HG03095 (cell line): ENCODE data around the gene ACSL5.
"Not testable (repeated sequence)": the region's sequence is repeated elsewhere in the genome, so short reads cannot be mapped to it uniquely, and the experiment has no call there.

Source experiments
- ATAC-seq: cut with Tn5 transposase; IDR thresholded peaks from one replicate; pipeline ENCODE4 v1.9.1; 2021; ENCODE audit warnings: moderate library complexity; ENCODE audit not compliant: unreplicated experiment

The ACSL5 gene

GRCh38 chr10:112374724-112375541, 1.0 kb downstream of the ACSL5 start:
- ATAC-seq = peak; percentile 44

- peak; percentile 84 for ATAC-seq
These were observed 1.9 kb downstream of the ACSL5 start for GRCh38 chr10:112375721-112376395.

GRCh38 chr10:112376396-112376790, 2.5 kb downstream of the ACSL5 start:
- peak; percentile 27 for ATAC-seq

- not testable (repeated sequence) for ATAC-seq
These were observed 3.2 kb downstream of the ACSL5 start for GRCh38 chr10:112377116-112377515.

- no peak for ATAC-seq
These were observed 5.8 kb downstream of the ACSL5 start for GRCh38 chr10:112379635-112380296.

GRCh38 chr10:112382515-112383235, 8.8 kb downstream of the ACSL5 start:
- ATAC-seq = no peak

- ATAC-seq = no peak
These were observed 9.4 kb downstream of the ACSL5 start for GRCh38 chr10:112383325-112383724.

GRCh38 chr10:112384141-112384540, 10.2 kb downstream of the ACSL5 start:
- no peak for ATAC-seq

GRCh38 chr10:112385201-112385600, 11.3 kb downstream of the ACSL5 start:
- ATAC-seq = no peak

GRCh38 chr10:112388056-112388455, 14.1 kb downstream of the ACSL5 start:
- ATAC-seq = not testable (repeated sequence)

GRCh38 chr10:112388548-112388947, 14.6 kb downstream of the ACSL5 start:
- ATAC-seq = no peak

- peak; percentile 74 for ATAC-seq
These were observed 15.4 kb downstream of the ACSL5 start for GRCh38 chr10:112389271-112389822.

- ATAC-seq = no peak
These were observed 16.3 kb downstream of the ACSL5 start for GRCh38 chr10:112390125-112390703.

GRCh38 chr10:112393341-112393740, 19.4 kb downstream of the ACSL5 start:
- ATAC-seq = no peak

GRCh38 chr10:112393827-112394226, 19.9 kb downstream of the ACSL5 start:
- no peak for ATAC-seq

- ATAC-seq = no peak
These were observed 20.6 kb downstream of the ACSL5 start for GRCh38 chr10:112394475-112394875.

GRCh38 chr10:112395809-112396530, 22.1 kb downstream of the ACSL5 start:
- no peak for ATAC-seq

- no peak for ATAC-seq
These were observed 23.7 kb downstream of the ACSL5 start for GRCh38 chr10:112397592-112397991.

GRCh38 chr10:112402917-112403316, 29.0 kb downstream of the ACSL5 start:
- no peak for ATAC-seq

- ATAC-seq = no peak
These were observed 30.7 kb downstream of the ACSL5 start for GRCh38 chr10:112404617-112405016.
